NCI-H526 (cell line): ENCODE data around the gene STK24.
A peak's percentile ranks its signal among the peaks of the same experiment; 100 is the strongest.

Source experiments
- DNase-seq, 2 experiments: peaks; one replicate each; lab custom pipeline; 2025; lab: John Stamatoyannopoulos, UW

Gene STK24

GRCh38 chr13:98511435-98511834, 65.5 kb downstream of the STK24 start:
- DNase-seq = no peak

GRCh38 chr13:98510156-98510509, 66.8 kb downstream of the STK24 start:
- no peak for DNase-seq

- peak in 1 of 2 experiments; percentile 34 for DNase-seq
Measured at GRCh38 chr13:98509271-98510155, 67.4 kb downstream of the STK24 start.

GRCh38 chr13:98508685-98509084, 68.2 kb downstream of the STK24 start:
- DNase-seq = no peak

- peak; percentile 17 to 58 for DNase-seq
Measured at GRCh38 chr13:98508280-98508679, 68.6 kb downstream of the STK24 start.

- DNase-seq = peak; percentile 33 to 71
Measured at GRCh38 chr13:98507282-98507797, 69.6 kb downstream of the STK24 start.

GRCh38 chr13:98506728-98507230, 70.1 kb downstream of the STK24 start:
- no peak for DNase-seq

- DNase-seq = no peak
Measured at GRCh38 chr13:98506322-98506721, 70.6 kb downstream of the STK24 start.

- DNase-seq = peak; percentile 18 to 53
Measured at GRCh38 chr13:98505217-98505616, 71.7 kb downstream of the STK24 start.

GRCh38 chr13:98504371-98504963, 72.4 kb downstream of the STK24 start:
- DNase-seq = no peak

GRCh38 chr13:98504029-98504351, 72.9 kb downstream of the STK24 start:
- DNase-seq = no peak

- no peak for DNase-seq
Measured at GRCh38 chr13:98503175-98504028, 73.5 kb downstream of the STK24 start.

- DNase-seq = no peak
Measured at GRCh38 chr13:98500963-98501421, 75.9 kb downstream of the STK24 start.

- DNase-seq = no peak
Measured at GRCh38 chr13:98496966-98497365, 79.9 kb downstream of the STK24 start.

GRCh38 chr13:98496479-98496791, 80.5 kb downstream of the STK24 start:
- DNase-seq = no peak

- peak; percentile 69 to 77 for DNase-seq
Measured at GRCh38 chr13:98495627-98496478, 81.1 kb downstream of the STK24 start.

GRCh38 chr13:98494769-98495168, 82.1 kb downstream of the STK24 start:
- peak; percentile 97 for DNase-seq

- DNase-seq = no peak
Measured at GRCh38 chr13:98493042-98493712, 83.7 kb downstream of the STK24 start.

GRCh38 chr13:98492335-98493041, 84.4 kb downstream of the STK24 start:
- DNase-seq = peak in 1 of 2 experiments; percentile 55

GRCh38 chr13:98490866-98491265, 86.0 kb downstream of the STK24 start:
- peak in 1 of 2 experiments; percentile 39 for DNase-seq
